ENCODE results near the gene TRIM56.

Gene TRIM56

GRCh38 chr7:101133621-101134398 lies 48.5 kb downstream of the TRIM56 start:
- peak; percentile 72 for DNase-seq (ENCODE audit: low read depth)
- H3K4me3 ChIP-seq (ENCODE audit: low read depth, low read length), result no peak overlapping the region
- TF ChIP-seq MYC (IDR thresholded peaks at IDR 0.05; ENCODE audit: low read depth, low read length) (0 out of 2 replicates have a peak, but pooled peaks have one; percentile 29), POLR2A (IDR thresholded peaks at IDR 0.05; ENCODE audit: extremely low read depth, insufficient read length) (no peak), MAX (IDR thresholded peaks at IDR 0.05; ENCODE audit: low read depth, low read length) (no peak)

- TF ChIP-seq CTCF (IDR thresholded peaks at IDR 0.05; ENCODE audit: low read depth, low read length), result no peak
- peak; percentile 70; the same call in 1 of the 2 replicates for TF ChIP-seq MYC (IDR thresholded peaks at IDR 0.05; ENCODE audit: low read depth, low read length)
- no peak for TF ChIP-seq POLR2A (IDR thresholded peaks at IDR 0.05; ENCODE audit: extremely low read depth, insufficient read length)
- peak; percentile 28; the same call in 1 of the 2 replicates for TF ChIP-seq MAX (IDR thresholded peaks at IDR 0.05; ENCODE audit: low read depth, low read length)
- peak; percentile 70 for DNase-seq (ENCODE audit: low read depth)
- no peak overlapping the region for H3K4me3 ChIP-seq (ENCODE audit: low read depth, low read length)
Measured at GRCh38 chr7:101134399-101134980, 49.2 kb downstream of the TRIM56 start.

DNA sequence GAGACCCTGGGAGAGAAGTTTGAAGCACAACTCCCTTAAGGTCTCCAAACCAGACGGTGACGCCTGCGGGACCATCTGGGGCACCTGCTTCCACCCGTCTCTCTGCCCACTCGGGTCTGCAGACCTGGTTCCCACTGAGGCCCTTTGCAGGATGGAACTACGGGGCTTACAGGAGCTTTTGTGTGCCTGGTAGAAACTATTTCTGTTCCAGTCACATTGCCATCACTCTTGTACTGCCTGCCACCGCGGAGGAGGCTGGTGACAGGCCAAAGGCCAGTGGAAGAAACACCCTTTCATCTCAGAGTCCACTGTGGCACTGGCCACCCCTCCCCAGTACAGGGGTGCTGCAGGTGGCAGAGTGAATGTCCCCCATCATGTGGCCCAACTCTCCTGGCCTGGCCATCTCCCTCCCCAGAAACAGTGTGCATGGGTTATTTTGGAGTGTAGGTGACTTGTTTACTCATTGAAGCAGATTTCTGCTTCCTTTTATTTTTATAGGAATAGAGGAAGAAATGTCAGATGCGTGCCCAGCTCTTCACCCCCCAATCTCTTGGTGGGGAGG lies 52.5 kb downstream of the TRIM56 start:
- peak overlapping the region; percentile 29 for H3K4me3 ChIP-seq (ENCODE audit: low read depth, low read length)
- TF ChIP-seq MYC (IDR thresholded peaks at IDR 0.05; ENCODE audit: low read depth, low read length) (0 out of 2 replicates have a peak, but pooled peaks have one; percentile 21), CTCF (IDR thresholded peaks at IDR 0.05; ENCODE audit: low read depth, low read length) (no peak), MAX (IDR thresholded peaks at IDR 0.05; ENCODE audit: low read depth, low read length) (no peak), POLR2A (IDR thresholded peaks at IDR 0.05; ENCODE audit: extremely low read depth, insufficient read length) (no peak)
- no peak for DNase-seq (ENCODE audit: low read depth)

- DNase-seq (ENCODE audit: low read depth), result peak; percentile 99
- TF ChIP-seq POLR2A (IDR thresholded peaks at IDR 0.05; ENCODE audit: extremely low read depth, insufficient read length) (no peak), MYC (IDR thresholded peaks at IDR 0.05; ENCODE audit: low read depth, low read length) (peak; percentile 81), CTCF (IDR thresholded peaks at IDR 0.05; ENCODE audit: low read depth, low read length) (peak; percentile 60), MAX (IDR thresholded peaks at IDR 0.05; ENCODE audit: low read depth, low read length) (peak; percentile 93)
- peak overlapping the region; percentile 29 for H3K4me3 ChIP-seq (ENCODE audit: low read depth, low read length)
Measured at GRCh38 chr7:101138213-101138870, 53.1 kb downstream of the TRIM56 start.

DNA sequence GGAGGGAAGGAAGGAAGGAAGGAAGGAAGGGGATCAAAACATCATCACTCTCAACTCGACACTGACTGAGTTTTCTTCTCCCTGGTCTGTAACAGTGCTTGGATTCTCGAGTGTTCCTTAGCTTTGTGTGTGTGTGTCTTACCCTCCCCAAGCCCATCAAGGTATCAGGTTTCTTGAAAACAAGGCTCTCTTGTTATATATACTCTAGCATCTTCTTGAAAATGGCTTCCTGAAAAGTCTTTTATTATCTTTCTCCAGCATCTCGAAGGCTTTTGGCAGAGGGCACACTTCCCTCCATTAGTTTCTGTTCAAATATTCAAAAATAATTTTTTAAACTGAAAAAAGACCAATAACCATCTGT lies 55.0 kb downstream of the TRIM56 start:
- DNase-seq (ENCODE audit: low read depth), result no peak
- TF ChIP-seq MAX (IDR thresholded peaks at IDR 0.05; ENCODE audit: low read depth, low read length) (no peak), CTCF (IDR thresholded peaks at IDR 0.05; ENCODE audit: low read depth, low read length) (no peak), POLR2A (IDR thresholded peaks at IDR 0.05; ENCODE audit: extremely low read depth, insufficient read length) (no peak), MYC (IDR thresholded peaks at IDR 0.05; ENCODE audit: low read depth, low read length) (no peak)
- H3K4me3 ChIP-seq (ENCODE audit: low read depth, low read length), result no peak overlapping the region
